DOHH2 (cell line): ENCODE results near the gene ATP5F1D.

Source experiments
- H3F3A ChIP-seq: fragments of 200-600 bp; sonication (generic), shearing (Covaris generic); 2 replicates; pipeline ENCODE4 v1.6.0; 2016; ENCODE audit warnings: antibody characterized with exemption, mild to moderate bottlenecking; ENCODE audit not compliant: control insufficient read depth, insufficient read depth
- H3K27ac ChIP-seq: fragments of 200-600 bp; sonication (generic); 2 replicates; pipeline ENCODE4 v1.5.1; 2014; ENCODE audit warnings: low read depth, mild to moderate bottlenecking, low read length, moderate library complexity
- H3K27me3 ChIP-seq: fragments of 200-600 bp; sonication (generic); 2 replicates; pipeline ENCODE4 v1.6.1; 2014; ENCODE audit warnings: mild to moderate bottlenecking, low read length, mixed read lengths; ENCODE audit not compliant: control insufficient read depth
- H3K36me3 ChIP-seq: fragments of 200-600 bp; sonication (generic); 2 replicates; pipeline ENCODE4 v1.6.1; 2014; ENCODE audit warnings: mild to moderate bottlenecking, low read length, moderate library complexity, mixed read lengths; ENCODE audit not compliant: control insufficient read depth
- H3K4me1 ChIP-seq: fragments of 200-600 bp; sonication (generic); 2 replicates; pipeline ENCODE4 v1.6.1; 2014; ENCODE audit warnings: mild to moderate bottlenecking, low read length, mixed read lengths; ENCODE audit not compliant: control insufficient read depth
- H3K4me2 ChIP-seq: fragments of 200-600 bp; sonication (generic); 2 replicates; pipeline ENCODE4 v1.6.0; 2014; ENCODE audit warnings: mild to moderate bottlenecking, low read length, moderate library complexity
- H3K4me3 ChIP-seq: fragments of 200-600 bp; sonication (generic); 2 replicates; pipeline ENCODE4 v1.5.1; 2014; ENCODE audit warnings: mild to moderate bottlenecking, low read length, mixed read lengths
- H3K79me2 ChIP-seq: fragments of 200-600 bp; sonication (generic); 2 replicates; pipeline ENCODE4 v1.6.1; 2014; ENCODE audit warnings: mild to moderate bottlenecking, low read length, mixed read lengths; ENCODE audit not compliant: control insufficient read depth
- H3K9me2 ChIP-seq: fragments of 200-600 bp; sonication (generic); replicated peaks from 2 replicates; pipeline ENCODE4 v1.6.1; 2014; ENCODE audit warnings: mild to moderate bottlenecking, low read length, mixed read lengths; ENCODE audit not compliant: control insufficient read depth
- H3K9me3 ChIP-seq: fragments of 200-600 bp; sonication (generic); 2 replicates; pipeline ENCODE4 v1.6.1; 2014; ENCODE audit warnings: antibody characterized with exemption, low read length, mixed read lengths; ENCODE audit not compliant: control insufficient read depth, insufficient read depth
- H4K20me1 ChIP-seq: fragments of 200-600 bp; sonication (generic); 2 replicates; pipeline ENCODE4 v1.6.0; 2014; ENCODE audit warnings: low read depth, mild to moderate bottlenecking, antibody characterized with exemption, low read length, moderate library complexity; ENCODE audit not compliant: control insufficient read depth, insufficient read depth
- EZH2phosphoT487 ChIP-seq: fragments of 200-600 bp; sonication (generic); IDR thresholded peaks from 2 replicates; pipeline ENCODE4 v1.6.1; 2017; ENCODE audit warnings: borderline replicate concordance, mild to moderate bottlenecking, antibody characterized with exemption, low read length, moderate library complexity, mixed read lengths
- TF ChIP-seq, protein P1 (sequence below): fragments of 200-600 bp; sonication (generic); IDR thresholded peaks from one replicate; pipeline ENCODE4 v1.5.1; 2014; ENCODE audit warnings: antibody characterized with exemption, mild to moderate bottlenecking, low read depth, low read length; ENCODE audit not compliant: poor library complexity, severe bottlenecking

Gene ATP5F1D

DNA sequence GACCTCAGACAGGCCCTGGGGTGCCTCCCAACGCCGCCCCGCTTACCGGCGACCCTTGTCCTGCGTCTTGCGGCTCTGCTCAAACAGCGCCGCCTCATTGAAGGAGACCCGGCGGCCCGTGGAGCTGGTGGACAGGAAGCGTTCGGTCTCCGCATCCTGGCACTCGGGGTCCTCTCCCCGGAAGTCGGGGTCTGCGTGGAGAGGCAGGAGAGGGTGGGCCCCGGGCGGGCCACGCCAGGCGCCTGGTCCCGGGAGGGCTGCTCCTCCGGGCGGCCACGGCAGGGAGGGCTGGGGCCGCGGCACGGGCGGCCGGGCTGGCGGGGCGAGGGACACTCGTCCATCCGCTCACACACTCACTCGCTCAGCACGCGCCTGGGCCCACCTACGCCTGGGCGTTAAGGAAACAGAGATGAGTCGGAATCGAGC is 6.6 kb upstream of the ATP5F1D start:
- H3K9me3 ChIP-seq: no peaks in the 10 kb centered on the region
- no peaks in the 10 kb centered on the region for H3K9me2 ChIP-seq
- H3F3A ChIP-seq: peaks cover 19% of the 10 kb centered on the region
- H3K4me1 ChIP-seq: peaks cover 17% of the 10 kb centered on the region
- TF ChIP-seq, protein P1, sequence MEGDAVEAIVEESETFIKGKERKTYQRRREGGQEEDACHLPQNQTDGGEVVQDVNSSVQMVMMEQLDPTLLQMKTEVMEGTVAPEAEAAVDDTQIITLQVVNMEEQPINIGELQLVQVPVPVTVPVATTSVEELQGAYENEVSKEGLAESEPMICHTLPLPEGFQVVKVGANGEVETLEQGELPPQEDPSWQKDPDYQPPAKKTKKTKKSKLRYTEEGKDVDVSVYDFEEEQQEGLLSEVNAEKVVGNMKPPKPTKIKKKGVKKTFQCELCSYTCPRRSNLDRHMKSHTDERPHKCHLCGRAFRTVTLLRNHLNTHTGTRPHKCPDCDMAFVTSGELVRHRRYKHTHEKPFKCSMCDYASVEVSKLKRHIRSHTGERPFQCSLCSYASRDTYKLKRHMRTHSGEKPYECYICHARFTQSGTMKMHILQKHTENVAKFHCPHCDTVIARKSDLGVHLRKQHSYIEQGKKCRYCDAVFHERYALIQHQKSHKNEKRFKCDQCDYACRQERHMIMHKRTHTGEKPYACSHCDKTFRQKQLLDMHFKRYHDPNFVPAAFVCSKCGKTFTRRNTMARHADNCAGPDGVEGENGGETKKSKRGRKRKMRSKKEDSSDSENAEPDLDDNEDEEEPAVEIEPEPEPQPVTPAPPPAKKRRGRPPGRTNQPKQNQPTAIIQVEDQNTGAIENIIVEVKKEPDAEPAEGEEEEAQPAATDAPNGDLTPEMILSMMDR: no peak
- TF ChIP-seq EZH2phosphoT487: no peak
- peaks cover 35% of the 10 kb centered on the region for H3K27me3 ChIP-seq
- H4K20me1 ChIP-seq: no peaks in the 10 kb centered on the region; the same call in 1 of the 2 replicates
- H3K4me2 ChIP-seq: no peak overlapping the region
- H3K27ac ChIP-seq: no peak overlapping the region
- no peak overlapping the region for H3K4me3 ChIP-seq
- H3K36me3 ChIP-seq: no peaks in the 10 kb centered on the region
- no peaks in the 10 kb centered on the region for H3K79me2 ChIP-seq

DNA sequence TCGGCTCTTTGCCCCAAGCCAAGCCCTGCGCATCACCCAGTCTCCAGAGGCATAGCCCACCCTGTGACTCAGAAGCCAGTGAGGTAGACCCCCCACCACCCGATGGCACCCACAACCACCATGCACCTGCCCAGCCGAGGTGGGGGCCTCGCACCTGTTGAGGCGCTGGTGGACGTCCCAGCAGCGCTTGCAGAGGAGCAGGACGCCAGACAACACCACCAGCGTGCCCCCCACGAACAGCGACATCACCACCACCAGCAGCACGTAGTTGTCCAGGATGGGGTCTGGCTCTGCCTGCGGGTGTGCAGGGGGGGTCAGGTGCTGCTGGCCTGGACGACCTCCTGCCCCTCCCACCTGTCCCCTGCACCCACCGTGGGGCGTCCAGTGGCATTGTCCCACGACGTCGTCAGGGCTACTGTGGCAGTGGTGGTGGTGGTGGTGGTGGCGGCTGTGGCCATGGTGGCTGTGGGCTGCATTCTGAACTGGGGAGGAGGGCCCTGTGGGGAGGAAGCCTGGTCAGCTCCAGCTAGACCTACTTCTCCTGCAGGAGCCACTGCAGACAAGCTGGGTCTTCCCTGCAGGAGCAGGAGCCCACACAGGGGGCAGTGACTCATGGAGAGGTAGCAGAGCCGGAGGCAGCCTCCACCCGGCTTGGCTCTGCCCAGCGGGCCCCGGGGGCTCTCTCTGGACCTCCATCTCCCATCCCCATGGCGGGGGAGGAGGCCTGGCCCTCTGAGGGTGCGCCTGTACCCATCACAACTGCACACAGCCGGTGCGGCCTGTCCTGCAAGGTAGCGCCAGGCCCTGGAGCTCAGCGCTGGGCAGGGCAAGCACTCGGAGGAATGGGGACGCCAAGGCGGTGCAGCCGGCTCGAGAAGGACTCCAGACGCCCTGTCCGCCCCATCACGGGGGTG is 5.7 kb upstream of the ATP5F1D start:
- Histone ChIP-seq H3K4me1 (peaks cover 21% of the 10 kb centered on the region), H3K27me3 (peaks cover 35% of the 10 kb centered on the region), H3K9me3 (no peaks in the 10 kb centered on the region), H3F3A (peaks cover 19% of the 10 kb centered on the region), H3K79me2 (0 out of 2 replicates have a peak, but pooled peaks cover under 1% of the 10 kb centered on the region), H3K4me2 (no peak overlapping the region), H3K4me3 (no peak overlapping the region), H3K27ac (no peak overlapping the region), H4K20me1 (no peaks in the 10 kb centered on the region; the same call in 1 of the 2 replicates), H3K9me2 (no peaks in the 10 kb centered on the region), H3K36me3 (no peaks in the 10 kb centered on the region)
- TF ChIP-seq, protein P1: no peak
- no peak for TF ChIP-seq EZH2phosphoT487

DNA sequence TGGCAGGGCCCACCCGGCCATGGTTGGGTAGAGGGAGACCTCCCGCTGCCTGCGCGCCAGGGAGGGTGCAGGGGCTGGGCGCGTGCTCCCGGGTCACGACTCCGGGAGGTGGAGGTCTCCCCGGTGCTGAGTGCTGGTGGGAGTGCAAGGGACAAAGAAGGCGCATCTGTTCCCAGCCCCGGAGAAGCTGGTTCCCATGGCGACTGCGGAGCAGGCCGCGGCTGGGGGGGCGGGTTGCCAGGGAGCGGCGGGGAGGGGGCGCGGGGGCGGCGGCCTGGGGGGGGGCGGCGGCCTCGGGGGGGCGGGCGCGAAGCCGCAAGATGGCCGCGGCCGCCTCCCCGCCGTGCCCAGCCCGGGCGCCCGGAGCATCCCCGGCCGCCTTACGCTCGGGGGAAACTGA is 5.0 kb upstream of the ATP5F1D start:
- H3K4me2 ChIP-seq: no peak overlapping the region
- H3K79me2 ChIP-seq: peaks cover 6% of the 10 kb centered on the region
- TF ChIP-seq, protein P1: no peak
- no peak for TF ChIP-seq EZH2phosphoT487
- H3K27ac ChIP-seq: no peak overlapping the region
- H3K27me3 ChIP-seq: peaks cover 35% of the 10 kb centered on the region
- H3K36me3 ChIP-seq: no peaks in the 10 kb centered on the region
- H3K4me1 ChIP-seq: peaks cover 27% of the 10 kb centered on the region
- peaks cover 19% of the 10 kb centered on the region for H3F3A ChIP-seq
- H3K4me3 ChIP-seq: no peak overlapping the region
- no peaks in the 10 kb centered on the region for H3K9me3 ChIP-seq
- no peaks in the 10 kb centered on the region for H3K9me2 ChIP-seq
- no peaks in the 10 kb centered on the region; the same call in 1 of the 2 replicates for H4K20me1 ChIP-seq
